ENCODE measurements around the gene MYO9A. TPM values are rescaled to one million over a fixed set of nuclear protein-coding genes. Genes with fewer than 3 reads are reported as not detected.
A peak's percentile ranks its signal among the peaks of the same experiment; 100 is the strongest.

MYO9A gene
- total and polyA plus RNA-seq, 10 of the 15 experiments (the other 5 are each of a cell fraction or from before 2014, with no cell fraction given), result 3.3 to 25.3 (median 12.2) TPM

DNA sequence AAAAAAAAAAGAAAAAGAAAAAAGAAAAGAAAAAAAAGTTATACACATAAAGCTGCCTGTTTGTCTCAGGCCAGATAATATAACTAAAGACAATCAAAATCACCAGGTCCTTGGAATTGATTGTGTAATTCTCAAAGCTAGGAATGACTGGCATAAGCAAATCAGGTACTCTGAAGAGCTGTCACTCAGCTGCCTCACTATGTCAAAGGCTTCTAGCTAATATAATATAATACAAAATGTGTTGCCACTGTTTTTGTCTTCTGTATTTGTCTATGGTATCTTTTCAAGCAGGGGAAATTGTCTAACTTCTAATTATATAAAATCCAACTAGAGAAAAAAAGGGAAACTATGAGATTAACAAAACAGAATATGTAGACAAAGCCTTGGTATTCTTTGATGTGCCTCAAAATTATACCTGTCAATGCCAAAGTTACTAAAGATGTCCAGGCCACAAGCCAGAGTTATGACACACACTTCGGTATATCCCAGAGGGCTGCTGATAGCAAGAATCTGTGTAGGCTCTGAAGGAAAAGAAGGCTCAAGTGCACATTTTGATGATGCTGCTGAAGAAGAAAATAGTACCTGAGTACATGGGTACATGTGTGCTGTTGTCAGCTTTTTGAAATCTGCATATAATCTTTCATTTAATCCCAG lies 344.6 kb downstream of the MYO9A start:
- FAIRE-seq, result no peak

More for the DNA sequence above, 344.6 kb downstream of the MYO9A start:
- SMC1A ChIA-PET (ENCODE audit: uncharacterized antibody, unreplicated experiment), result no interaction called here
- intact Hi-C loops (cut with micrococcal nuclease; ENCODE audit: unreplicated experiment) (no loop called here), in situ Hi-C loops (cut with MboI) (no loop called here)
- peaks cover 3% of the 10 kb centered on the region; the same call in 1 of the 2 replicates for H3K4me1 ChIP-seq (ENCODE audit: control insufficient read depth, insufficient read depth, low read length)
- no peak overlapping the region for H3K9ac ChIP-seq (ENCODE audit: control insufficient read depth, insufficient read depth, low read length)
- no TSS peak for BruUV-seq (replicated peaks)
- H3K36me3 ChIP-seq (ENCODE audit: control insufficient read depth in 2 of 2, insufficient read depth in 2 of 2, low read length in 1 of 2), result no peaks in the 10 kb centered on the region
- TF ChIP-seq HDAC2 (IDR thresholded peaks at IDR 0.05), result no peak
- TF ChIP-seq ASH2L (IDR thresholded peaks at IDR 0.05; ENCODE audit: borderline replicate concordance, low read depth), result no peak
- TF ChIP-seq YY1 (IDR thresholded peaks at IDR 0.05; ENCODE audit: low read depth, low read length), result no peak
- TF ChIP-seq ZSCAN29 (IDR thresholded peaks at IDR 0.05), result no peak
- TF ChIP-seq, protein P1, sequence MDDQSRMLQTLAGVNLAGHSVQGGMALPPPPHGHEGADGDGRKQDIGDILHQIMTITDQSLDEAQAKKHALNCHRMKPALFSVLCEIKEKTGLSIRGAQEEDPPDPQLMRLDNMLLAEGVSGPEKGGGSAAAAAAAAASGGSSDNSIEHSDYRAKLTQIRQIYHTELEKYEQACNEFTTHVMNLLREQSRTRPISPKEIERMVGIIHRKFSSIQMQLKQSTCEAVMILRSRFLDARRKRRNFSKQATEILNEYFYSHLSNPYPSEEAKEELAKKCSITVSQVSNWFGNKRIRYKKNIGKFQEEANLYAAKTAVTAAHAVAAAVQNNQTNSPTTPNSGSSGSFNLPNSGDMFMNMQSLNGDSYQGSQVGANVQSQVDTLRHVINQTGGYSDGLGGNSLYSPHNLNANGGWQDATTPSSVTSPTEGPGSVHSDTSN (IDR thresholded peaks at IDR 0.05; ENCODE audit: insufficient replicate concordance, low read depth, low read length), result peak; percentile 33
- TF ChIP-seq HCFC1 (IDR thresholded peaks at IDR 0.05; ENCODE audit: low read length), result no peak
- TF ChIP-seq NFXL1 (IDR thresholded peaks at IDR 0.05; ENCODE audit: borderline replicate concordance), result no peak
- no peak for TF ChIP-seq GATAD2B (conservative IDR thresholded peaks at IDR 0.05; ENCODE audit: low read depth)
- TF ChIP-seq, protein P2, sequence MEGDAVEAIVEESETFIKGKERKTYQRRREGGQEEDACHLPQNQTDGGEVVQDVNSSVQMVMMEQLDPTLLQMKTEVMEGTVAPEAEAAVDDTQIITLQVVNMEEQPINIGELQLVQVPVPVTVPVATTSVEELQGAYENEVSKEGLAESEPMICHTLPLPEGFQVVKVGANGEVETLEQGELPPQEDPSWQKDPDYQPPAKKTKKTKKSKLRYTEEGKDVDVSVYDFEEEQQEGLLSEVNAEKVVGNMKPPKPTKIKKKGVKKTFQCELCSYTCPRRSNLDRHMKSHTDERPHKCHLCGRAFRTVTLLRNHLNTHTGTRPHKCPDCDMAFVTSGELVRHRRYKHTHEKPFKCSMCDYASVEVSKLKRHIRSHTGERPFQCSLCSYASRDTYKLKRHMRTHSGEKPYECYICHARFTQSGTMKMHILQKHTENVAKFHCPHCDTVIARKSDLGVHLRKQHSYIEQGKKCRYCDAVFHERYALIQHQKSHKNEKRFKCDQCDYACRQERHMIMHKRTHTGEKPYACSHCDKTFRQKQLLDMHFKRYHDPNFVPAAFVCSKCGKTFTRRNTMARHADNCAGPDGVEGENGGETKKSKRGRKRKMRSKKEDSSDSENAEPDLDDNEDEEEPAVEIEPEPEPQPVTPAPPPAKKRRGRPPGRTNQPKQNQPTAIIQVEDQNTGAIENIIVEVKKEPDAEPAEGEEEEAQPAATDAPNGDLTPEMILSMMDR (IDR thresholded peaks at IDR 0.05 in 2 of 3, conservative IDR thresholded peaks at IDR 0.05 in 1 of 3; ENCODE audit: control insufficient read depth in 2 of 3, extremely low read depth in 1 of 3, insufficient read depth in 1 of 3, low read depth in 3 of 3, low read length in 3 of 3), result no peak
- TF ChIP-seq JUNB (IDR thresholded peaks at IDR 0.05), result no peak
- TF ChIP-seq, protein P3, sequence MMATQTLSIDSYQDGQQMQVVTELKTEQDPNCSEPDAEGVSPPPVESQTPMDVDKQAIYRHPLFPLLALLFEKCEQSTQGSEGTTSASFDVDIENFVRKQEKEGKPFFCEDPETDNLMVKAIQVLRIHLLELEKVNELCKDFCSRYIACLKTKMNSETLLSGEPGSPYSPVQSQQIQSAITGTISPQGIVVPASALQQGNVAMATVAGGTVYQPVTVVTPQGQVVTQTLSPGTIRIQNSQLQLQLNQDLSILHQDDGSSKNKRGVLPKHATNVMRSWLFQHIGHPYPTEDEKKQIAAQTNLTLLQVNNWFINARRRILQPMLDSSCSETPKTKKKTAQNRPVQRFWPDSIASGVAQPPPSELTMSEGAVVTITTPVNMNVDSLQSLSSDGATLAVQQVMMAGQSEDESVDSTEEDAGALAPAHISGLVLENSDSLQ (IDR thresholded peaks at IDR 0.05), result peak; percentile 79
- no peak for TF ChIP-seq POLR2AphosphoS2 (IDR thresholded peaks at IDR 0.05; ENCODE audit: low read depth, low read length)
- TF ChIP-seq SMC3 (IDR thresholded peaks at IDR 0.05; ENCODE audit: borderline replicate concordance, low read length), result no peak
- CTCF ChIA-PET, result interaction anchor here (1.0 to 1.8 kb wide), 3 partner anchors 8 to 383 kb away, joined by 3 to 6 read pairs (median 4); no protein-coding TSS in a partner anchor
- H2AFZ ChIP-seq (ENCODE audit: control insufficient read depth, low read depth, low read length), result no peak overlapping the region
- H3K4me2 ChIP-seq (ENCODE audit: control insufficient read depth, insufficient read depth), result no peak overlapping the region
- POLR2A ChIA-PET, result interaction anchor here (0.7 kb wide), 2 partner anchors 454 to 1431 kb away, joined by 3 to 4 read pairs; no protein-coding TSS in a partner anchor
- no peaks in the 10 kb centered on the region for H4K20me1 ChIP-seq (ENCODE audit: control insufficient read depth, insufficient read depth)
- WGBS (ENCODE audit: insufficient coverage, insufficient replicate concordance, low lambda C conversion rate, missing lambda C conversion rate), result 90% methylated on average over 1 of the region's 1 CpG
- DNase-seq (ENCODE audit: low read depth, low spot score) (no peak), ATAC-seq (no peak)
- no peak overlapping the region for H3K4me3 ChIP-seq
- H3K79me2 ChIP-seq (ENCODE audit: control insufficient read depth, insufficient read depth, low read length), result no peaks in the 10 kb centered on the region
- no peaks in the 10 kb centered on the region for H3K27me3 ChIP-seq (replicated peaks in 1 of 2; ENCODE audit: control insufficient read depth in 2 of 2, insufficient read depth in 2 of 2, low read length in 1 of 2)
- H3K9me3 ChIP-seq (replicated peaks; ENCODE audit: control insufficient read depth, insufficient read depth, low read length), result no peaks in the 10 kb centered on the region
- H3K27ac ChIP-seq (ENCODE audit: control insufficient read depth, insufficient read depth), result no peak overlapping the region
- RAD21 ChIA-PET (ENCODE audit: unreplicated experiment), result no interaction called here

Measured in GM12878 (cell line).